Measurements from ENCODE around the gene EXOC7. TPM values are rescaled to one million over a fixed set of nuclear protein-coding genes. Genes with fewer than 3 reads are reported as not detected.

EXOC7 gene
- total RNA-seq, 1 experiment from 2014 or later = 160 TPM

DNA sequence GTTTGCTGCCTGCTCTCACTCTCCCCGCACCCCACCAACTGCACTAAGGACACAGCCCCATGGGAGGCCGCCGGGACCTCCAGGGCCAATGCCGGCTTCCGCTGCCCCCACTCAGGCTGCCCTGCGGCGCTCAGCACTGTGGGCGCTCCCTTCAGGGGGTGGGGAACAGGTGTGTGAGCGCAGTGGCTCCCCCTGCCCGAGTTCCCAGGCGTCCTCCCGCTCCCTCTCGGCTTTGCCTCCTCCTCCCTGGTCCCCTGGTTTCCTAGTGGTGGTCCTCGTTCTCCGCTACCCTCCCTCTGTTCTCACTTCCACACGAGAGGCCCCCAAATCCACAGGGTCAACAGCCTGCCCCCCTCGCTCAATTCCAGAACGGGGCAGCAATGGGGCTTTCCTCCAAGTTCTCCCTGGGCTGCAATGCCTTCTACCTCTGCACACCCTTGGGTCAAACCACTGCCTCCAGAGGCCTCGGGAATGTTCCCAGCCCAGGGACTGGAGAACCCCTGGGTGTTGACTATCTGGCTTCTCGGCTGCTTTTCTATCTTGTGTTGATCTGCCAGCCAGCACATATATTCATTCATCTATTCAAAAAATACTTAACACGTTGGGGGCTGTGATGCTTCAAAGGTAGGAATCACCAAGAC, 27.6 kb upstream of the EXOC7 start:
- peaks cover 47 to 60% of the 10 kb centered on the region in 2 experiments for H3K4me1 Mint-ChIP-seq
- H4K20me1 ChIP-seq (ENCODE audit: control insufficient read depth, insufficient read depth, insufficient read length) = no peaks in the 10 kb centered on the region
- H3T11ph ChIP-seq (ENCODE audit: low read length) = no peak overlapping the region
- H2BK12ac ChIP-seq (ENCODE audit: insufficient read length, low read depth, low read length) = no peak overlapping the region
- H3K27me3 Mint-ChIP-seq (ENCODE audit: low read depth) = peaks cover 24% of the 10 kb centered on the region
- no peak overlapping the region for H4K91ac ChIP-seq (ENCODE audit: insufficient read length, low read depth, low read length)
- no CpG with 5 or more reads among the region's 21 CpGs for WGBS (ENCODE audit: extremely low coverage, insufficient read length, low lambda C conversion rate)
- no peaks in the 10 kb centered on the region for H3K9me3 ChIP-seq (ENCODE audit: control insufficient read depth, low read depth, low read length)
- peak overlapping the region; percentile 2 for H3K18ac ChIP-seq (ENCODE audit: insufficient read length, low read depth, low read length)
- H3K27ac ChIP-seq (ENCODE audit: insufficient read length, low read depth, low read length) = no peak overlapping the region
- H4K5ac ChIP-seq (ENCODE audit: insufficient read length, low read depth, low read length) = no peak overlapping the region
- peak overlapping the region in 1 of 3 experiments; percentile 90; a peak in 2 of 7 replicates for H3K27ac Mint-ChIP-seq
- no peak overlapping the region for H2BK120ac ChIP-seq (ENCODE audit: low read depth, low read length, poor library complexity, severe bottlenecking)
- no peak overlapping the region for H2AK5ac ChIP-seq (ENCODE audit: insufficient read length, low read length)
- H3K14ac ChIP-seq (ENCODE audit: insufficient read depth, low read length) = no peak overlapping the region
- peaks cover 14% of the 10 kb centered on the region for H3K23me2 ChIP-seq (ENCODE audit: insufficient read length, low read depth, low read length, poor library complexity, severe bottlenecking)
- no peak overlapping the region for H4K8ac ChIP-seq (replicated peaks; ENCODE audit: insufficient read length, low read depth, low read length)
- H2BK20ac ChIP-seq (ENCODE audit: low read depth, low read length, poor library complexity, severe bottlenecking) = no peak overlapping the region
- H3K27me3 ChIP-seq (ENCODE audit: insufficient read depth, low read length) = peaks cover 2% of the 10 kb centered on the region; the same call in 1 of the 2 replicates
- H3K23ac ChIP-seq (ENCODE audit: insufficient read length, low read depth, low read length) = no peak overlapping the region
- no peak overlapping the region for H2BK15ac ChIP-seq (ENCODE audit: low read depth, low read length)
- H3K4me3 Mint-ChIP-seq = peak overlapping the region; percentile 38 to 67; a peak in 3 of 5 replicates
- H2AFZ ChIP-seq (ENCODE audit: low read length) = no peak overlapping the region
- H3K9me3 Mint-ChIP-seq = peaks cover 0 to 3% of the 10 kb centered on the region in 2 experiments; a peak in 2 of 5 replicates
- H3K4ac ChIP-seq (ENCODE audit: low read depth, low read length) = no peak overlapping the region
- no peak for TF ChIP-seq CTCF (conservative IDR thresholded peaks at IDR 0.05)
- DNase-seq = peak; percentile 58
- no peak overlapping the region for H3K56ac ChIP-seq (ENCODE audit: insufficient read length, low read depth, low read length)
- H3K79me1 ChIP-seq (ENCODE audit: insufficient read depth, low read depth, low read length, poor library complexity, severe bottlenecking) = no peaks in the 10 kb centered on the region
- H3K4me2 ChIP-seq (ENCODE audit: insufficient read depth, insufficient read length, low read length) = peak overlapping the region; percentile 23
- H3K79me2 ChIP-seq (ENCODE audit: insufficient read depth, low read length) = no peaks in the 10 kb centered on the region
- no peak overlapping the region for H2BK5ac ChIP-seq (ENCODE audit: insufficient read length, low read length)
- no peak overlapping the region for H3K9ac ChIP-seq (ENCODE audit: extremely low read depth, insufficient read length, low read length)
- peaks cover 10% of the 10 kb centered on the region for H3K4me1 ChIP-seq (ENCODE audit: insufficient read depth, low read length)
- no peaks in the 10 kb centered on the region for H3K36me3 Mint-ChIP-seq (ENCODE audit: insufficient read depth in 1 of 3, low read depth in 3 of 3)
